GM21619 (cell line): ENCODE measurements around the gene REEP3.
"Not testable (repeated sequence)": the region's sequence is repeated elsewhere in the genome, so short reads cannot be mapped to it uniquely, and the experiment has no call there.

Experiments used
- ATAC-seq: cut with Tn5 transposase; IDR thresholded peaks from one replicate; pipeline ENCODE4 v1.9.1; 2021; ENCODE audit not compliant: unreplicated experiment

REEP3 gene

GRCh38 chr10:63547628-63548360 is 26.6 kb downstream of the REEP3 start:
- no peak for ATAC-seq

GRCh38 chr10:63548860-63549259 is 27.7 kb downstream of the REEP3 start:
- ATAC-seq: no peak

- no peak for ATAC-seq
Observed at GRCh38 chr10:63549810-63550209, 28.6 kb downstream of the REEP3 start.

- ATAC-seq: no peak
Observed at GRCh38 chr10:63553031-63553430, 31.8 kb downstream of the REEP3 start.

GRCh38 chr10:63553473-63553872 is 32.3 kb downstream of the REEP3 start:
- ATAC-seq: no peak

- peak; percentile 73 for ATAC-seq
Observed at GRCh38 chr10:63554657-63555056, 33.5 kb downstream of the REEP3 start.

- no peak for ATAC-seq
Observed at GRCh38 chr10:63555330-63555729, 34.1 kb downstream of the REEP3 start.

- ATAC-seq: no peak
Observed at GRCh38 chr10:63558132-63558784, 37.1 kb downstream of the REEP3 start.

- ATAC-seq: no peak
Observed at GRCh38 chr10:63561341-63561740, 40.1 kb downstream of the REEP3 start.

GRCh38 chr10:63562391-63562790 is 41.2 kb downstream of the REEP3 start:
- ATAC-seq: no peak

- ATAC-seq: no peak
Observed at GRCh38 chr10:63562857-63563256, 41.7 kb downstream of the REEP3 start.

- no peak for ATAC-seq
Observed at GRCh38 chr10:63563623-63564022, 42.4 kb downstream of the REEP3 start.

- ATAC-seq: not testable (repeated sequence)
Observed at GRCh38 chr10:63564731-63565130, 43.5 kb downstream of the REEP3 start.

- no peak for ATAC-seq
Observed at GRCh38 chr10:63573068-63573697, 52.0 kb downstream of the REEP3 start.

GRCh38 chr10:63574011-63574410 is 52.8 kb downstream of the REEP3 start:
- ATAC-seq: no peak

GRCh38 chr10:63576501-63576900 is 55.3 kb downstream of the REEP3 start:
- no peak for ATAC-seq

- no peak for ATAC-seq
Observed at GRCh38 chr10:63578501-63578900, 57.3 kb downstream of the REEP3 start.

GRCh38 chr10:63579371-63580014 is 58.3 kb downstream of the REEP3 start:
- no peak for ATAC-seq

- no peak for ATAC-seq
Observed at GRCh38 chr10:63582690-63583089, 61.5 kb downstream of the REEP3 start.

GRCh38 chr10:63583397-63583796 is 62.2 kb downstream of the REEP3 start:
- no peak for ATAC-seq

- ATAC-seq: no peak
Observed at GRCh38 chr10:63583909-63584724, 62.9 kb downstream of the REEP3 start.
